Mesenchymal stem cell (in vitro differentiated cells and primary cell): ENCODE data around the gene PI4KA.

Experiments
- DNase-seq: peaks from one replicate; pipeline ENCODE4 v3.0.0-alpha.2; 2013
- H2AFZ ChIP-seq: one replicate; pipeline ENCODE4 v1.6.1; 2013; ENCODE audit warnings: low read depth, mild to moderate bottlenecking, control low read depth, inconsistent platforms, low read length, moderate library complexity
- H2AK5ac ChIP-seq: 2 replicates; pipeline ENCODE4 v1.6.1; 2013; ENCODE audit warnings: low read length, moderate library complexity, mild to moderate bottlenecking, inconsistent platforms; ENCODE audit not compliant: severe bottlenecking
- H2BK120ac ChIP-seq: one replicate; pipeline ENCODE4 v1.6.1; 2013; ENCODE audit warnings: low read depth, mild to moderate bottlenecking, inconsistent platforms, low read length, moderate library complexity
- H2BK12ac ChIP-seq, 2 experiments: one replicate each; pipeline ENCODE4 v1.6.1; 2013; ENCODE audit warnings: inconsistent platforms in 2 of 2, low read length in 2 of 2, mild to moderate bottlenecking in 2 of 2, moderate library complexity in 2 of 2, control low read depth in 1 of 2
- H2BK15ac ChIP-seq: one replicate; pipeline ENCODE4 v1.6.1; 2013; ENCODE audit warnings: mild to moderate bottlenecking, low read depth, inconsistent platforms; ENCODE audit not compliant: poor library complexity, severe bottlenecking
- H2BK5ac ChIP-seq: 2 replicates; pipeline ENCODE4 v1.6.1; 2013; ENCODE audit warnings: low read depth, mild to moderate bottlenecking, low read length, control low read depth, inconsistent platforms; ENCODE audit not compliant: poor library complexity, severe bottlenecking
- H3K14ac ChIP-seq, 2 experiments: one replicate each; pipeline ENCODE4 v1.6.1; 2013; ENCODE audit warnings: inconsistent platforms in 2 of 2, low read length in 2 of 2, control low read depth in 1 of 2, mild to moderate bottlenecking in 1 of 2, moderate library complexity in 1 of 2
- H3K18ac ChIP-seq, 2 experiments: one replicate each; pipeline ENCODE4 v1.6.1; 2013; ENCODE audit warnings: inconsistent platforms in 2 of 2, low read length in 2 of 2, control low read depth in 1 of 2, low read depth in 1 of 2, mild to moderate bottlenecking in 1 of 2
- H3K23ac ChIP-seq, 2 experiments: one replicate each; pipeline ENCODE4 v1.6.1; 2013; ENCODE audit warnings: inconsistent platforms in 2 of 2, low read length in 2 of 2, mild to moderate bottlenecking in 2 of 2, moderate library complexity in 2 of 2, control low read depth in 1 of 2
- H3K27ac ChIP-seq: 2 replicates; pipeline ENCODE4 v1.5.1; 2013; ENCODE audit warnings: mild to moderate bottlenecking, moderate library complexity, low read length, control low read depth, inconsistent platforms; ENCODE audit not compliant: poor library complexity, severe bottlenecking
- H3K27me3 ChIP-seq, 2 experiments: 2 replicates each; pipeline versions ENCODE4 v1.6.1 to v1.7.0; 2013; ENCODE audit warnings: low read length in 2 of 2, mild to moderate bottlenecking in 2 of 2, moderate library complexity in 2 of 2, control low read depth in 1 of 2, inconsistent platforms in 1 of 2; ENCODE audit not compliant: control insufficient read depth in 1 of 2, insufficient read depth in 1 of 2
- H3K36me3 ChIP-seq, 2 experiments: 2 replicates each; pipeline versions ENCODE4 v1.6.1 to v1.7.0; 2013; ENCODE audit warnings: low read length in 2 of 2, control low read depth in 1 of 2, inconsistent platforms in 1 of 2, low read depth in 1 of 2, mild to moderate bottlenecking in 1 of 2; ENCODE audit not compliant: insufficient read depth in 2 of 2, control insufficient read depth in 1 of 2
- H3K4ac ChIP-seq, 2 experiments: one replicate each; pipeline ENCODE4 v1.6.1; 2013; ENCODE audit warnings: inconsistent platforms in 2 of 2, low read length in 2 of 2, mild to moderate bottlenecking in 2 of 2, moderate library complexity in 2 of 2, control low read depth in 1 of 2, low read depth in 1 of 2
- H3K4me1 ChIP-seq: 2 replicates; pipeline ENCODE4 v1.6.1; 2013; ENCODE audit warnings: low read depth, low read length, control low read depth; ENCODE audit not compliant: control insufficient read depth, insufficient read depth
- H3K4me2 ChIP-seq: 2 replicates; pipeline ENCODE4 v1.6.1; 2013; ENCODE audit warnings: low read length, mild to moderate bottlenecking, inconsistent platforms; ENCODE audit not compliant: poor library complexity, severe bottlenecking
- H3K4me3 ChIP-seq, 2 experiments: 2 replicates each; pipeline versions ENCODE4 v1.5.1 to v1.7.0; 2013; ENCODE audit warnings: low read length in 2 of 2, mild to moderate bottlenecking in 2 of 2, control low read depth in 1 of 2, low read depth in 1 of 2; ENCODE audit not compliant: insufficient read depth in 1 of 2
- H3K79me1 ChIP-seq: replicated peaks from 2 replicates; pipeline ENCODE4 v1.6.1; 2013; ENCODE audit warnings: mild to moderate bottlenecking, control low read depth, low read length, inconsistent platforms; ENCODE audit not compliant: poor library complexity, severe bottlenecking
- H3K9ac ChIP-seq: 2 replicates; pipeline ENCODE4 v1.7.0; 2013; ENCODE audit warnings: mild to moderate bottlenecking, low read length, moderate library complexity
- H3K9me3 ChIP-seq: 2 replicates; pipeline ENCODE4 v1.7.0; 2013; ENCODE audit warnings: mild to moderate bottlenecking, low read length; ENCODE audit not compliant: control insufficient read depth
- H4K8ac ChIP-seq: one replicate; pipeline ENCODE4 v1.6.1; 2013; ENCODE audit warnings: inconsistent platforms, mild to moderate bottlenecking, low read length, moderate library complexity
- H4K91ac ChIP-seq: one replicate; pipeline ENCODE4 v1.6.1; 2013; ENCODE audit warnings: mild to moderate bottlenecking, low read length, inconsistent platforms
- WGBS: methylation state at CpG from one replicate; pipeline ENCODE4 v1.1.7; 2013; ENCODE audit warnings: mixed read lengths; 5-methylcytosine and 5-hydroxymethylcytosine counted together

The PI4KA gene

GRCh38 chr22:20815477-20816050 lies 43.0 kb downstream of the PI4KA start:
- H4K91ac ChIP-seq, result no peak overlapping the region
- H3K18ac ChIP-seq, result no peak overlapping the region
- H2BK120ac ChIP-seq, result no peak overlapping the region
- no peak overlapping the region for H3K4me3 ChIP-seq
- no peak overlapping the region for H3K27ac ChIP-seq
- H3K9me3 ChIP-seq, result no peaks in the 10 kb centered on the region
- WGBS, result 97% methylated on average over 9 of the region's 9 CpGs
- H3K79me1 ChIP-seq, result no peaks in the 10 kb centered on the region
- H3K14ac ChIP-seq, result no peak overlapping the region
- no peak overlapping the region for H2BK15ac ChIP-seq
- no peak overlapping the region for H4K8ac ChIP-seq
- peaks cover 20 to 83% of the 10 kb centered on the region in 2 experiments for H3K36me3 ChIP-seq
- no peak overlapping the region for H3K23ac ChIP-seq
- no peak for DNase-seq
- no peak overlapping the region for H3K9ac ChIP-seq
- no peak overlapping the region for H2AFZ ChIP-seq
- H2BK12ac ChIP-seq, result no peak overlapping the region
- no peak overlapping the region for H3K4ac ChIP-seq
- peaks cover 3% of the 10 kb centered on the region for H3K4me1 ChIP-seq
- H3K27me3 ChIP-seq, result no peaks in the 10 kb centered on the region
- H3K4me2 ChIP-seq, result no peak overlapping the region
- no peak overlapping the region for H2BK5ac ChIP-seq
- H2AK5ac ChIP-seq, result no peak overlapping the region

- Histone ChIP-seq H2BK12ac (no peak overlapping the region), H2AK5ac (no peak overlapping the region)
- WGBS, result 100% methylated on average over 3 of the region's 5 CpGs
Measured at GRCh38 chr22:20814221-20814808, 44.3 kb downstream of the PI4KA start.

GRCh38 chr22:20813056-20813455 lies 45.6 kb downstream of the PI4KA start:
- Histone ChIP-seq H3K27ac (no peak overlapping the region), H3K4me1 (peaks cover 3% of the 10 kb centered on the region), H2BK15ac (no peak overlapping the region), H3K14ac (no peak overlapping the region), H3K4me3 (no peak overlapping the region), H3K9me3 (no peaks in the 10 kb centered on the region), H2AK5ac (no peak overlapping the region), H3K27me3 (no peaks in the 10 kb centered on the region), H2AFZ (no peak overlapping the region), H3K36me3 (peaks cover 28 to 77% of the 10 kb centered on the region in 2 experiments), H4K8ac (no peak overlapping the region), H3K18ac (no peak overlapping the region), H3K4ac (no peak overlapping the region), H2BK12ac (no peak overlapping the region), H2BK5ac (no peak overlapping the region), H3K9ac (no peak overlapping the region), H3K4me2 (no peak overlapping the region), H3K23ac (no peak overlapping the region), H3K79me1 (no peaks in the 10 kb centered on the region), H4K91ac (no peak overlapping the region), H2BK120ac (no peak overlapping the region)
- no peak for DNase-seq
- 98% methylated on average over 4 of the region's 4 CpGs for WGBS

More at GRCh38 chr22:20814221-20814808, 44.3 kb downstream of the PI4KA start:
- peaks cover 3% of the 10 kb centered on the region for H3K4me1 ChIP-seq
- no peak overlapping the region for H4K8ac ChIP-seq
- H3K27me3 ChIP-seq, result no peaks in the 10 kb centered on the region
- no peaks in the 10 kb centered on the region for H3K79me1 ChIP-seq
- no peaks in the 10 kb centered on the region for H3K9me3 ChIP-seq
- peaks cover 26 to 81% of the 10 kb centered on the region in 2 experiments for H3K36me3 ChIP-seq
- H3K27ac ChIP-seq, result no peak overlapping the region
- no peak overlapping the region for H3K18ac ChIP-seq
- no peak overlapping the region for H2AFZ ChIP-seq
- no peak overlapping the region for H3K9ac ChIP-seq
- H4K91ac ChIP-seq, result no peak overlapping the region
- H2BK5ac ChIP-seq, result no peak overlapping the region
- no peak overlapping the region for H2BK15ac ChIP-seq
- H3K4me2 ChIP-seq, result no peak overlapping the region
- H3K23ac ChIP-seq, result no peak overlapping the region
- no peak overlapping the region for H3K4me3 ChIP-seq
- no peak overlapping the region for H2BK120ac ChIP-seq
- DNase-seq, result no peak
- H3K4ac ChIP-seq, result no peak overlapping the region
- H3K14ac ChIP-seq, result no peak overlapping the region

- no peaks in the 10 kb centered on the region for H3K79me1 ChIP-seq
- no peak overlapping the region for H2BK120ac ChIP-seq
- no peak overlapping the region for H3K23ac ChIP-seq
- H3K27ac ChIP-seq, result peak overlapping the region; percentile 38
- H3K27me3 ChIP-seq, result no peaks in the 10 kb centered on the region
- no peak overlapping the region for H3K9ac ChIP-seq
- WGBS, result 100% methylated on average over 1 of the region's 5 CpGs
- H3K18ac ChIP-seq, result no peak overlapping the region
- H4K8ac ChIP-seq, result no peak overlapping the region
- H2AFZ ChIP-seq, result no peak overlapping the region
- H2AK5ac ChIP-seq, result no peak overlapping the region
- H3K4ac ChIP-seq, result no peak overlapping the region
- H4K91ac ChIP-seq, result no peak overlapping the region
- no peak for DNase-seq
- no peak overlapping the region for H2BK15ac ChIP-seq
- no peak overlapping the region for H3K14ac ChIP-seq
- peaks cover 8% of the 10 kb centered on the region for H3K4me1 ChIP-seq
- H3K9me3 ChIP-seq, result no peaks in the 10 kb centered on the region
- no peak overlapping the region for H2BK12ac ChIP-seq
- peaks cover 25 to 75% of the 10 kb centered on the region in 2 experiments for H3K36me3 ChIP-seq
- no peak overlapping the region for H3K4me3 ChIP-seq
- H3K4me2 ChIP-seq, result no peak overlapping the region
- H2BK5ac ChIP-seq, result no peak overlapping the region
Measured at GRCh38 chr22:20811971-20812660, 46.5 kb downstream of the PI4KA start.
